IMR-90 (cell line): ENCODE data around the gene RNF213. TPM values are rescaled to one million over a fixed set of nuclear protein-coding genes. Genes with fewer than 3 reads are reported as not detected.

Experiments
- ATAC-seq: fragments of 200-7000 bp; cut with Tn5 transposase; 2 replicates; pipeline ENCODE4 v1.9.1; 2020; ENCODE audit warnings: low read depth, mild to moderate bottlenecking, moderate library complexity
- BruUV-seq: library from RNA; stranded (reverse); fragments of 400-500 nt; replicated peaks from 2 replicates; lab custom pipeline; 2021; lab: Mats Ljungman, UMichigan
- CTCF ChIA-PET: fragments of 300-600 bp; formaldehyde crosslinking; extraction: SDS; loops from one replicate; lab custom pipeline; 2021; ENCODE audit warnings: antibody characterized with exemption; lab: Yijun Ruan, JAX
- POLR2A ChIA-PET: fragments of 300-600 bp; sonication (Branson Sonifier 250); formaldehyde crosslinking; loops from one replicate; lab custom pipeline; 2022; ENCODE audit warnings: antibody characterized with exemption; ENCODE audit not compliant: unreplicated experiment; lab: Charles Lee
- DNase-seq: peaks from one replicate; pipeline ENCODE4 v3.0.0; 2013
- H2AFZ ChIP-seq: replicated peaks from 2 replicates; pipeline ENCODE3; 2013; ENCODE audit warnings: low read length, mild to moderate bottlenecking; ENCODE audit not compliant: poor library complexity
- H2AK5ac ChIP-seq: 2 replicates; pipeline ENCODE4 v1.6.1; 2013; ENCODE audit warnings: low read depth, low read length, inconsistent platforms
- H2AK9ac ChIP-seq: replicated peaks from 2 replicates; pipeline ENCODE3; 2013; ENCODE audit warnings: mild to moderate bottlenecking, low read depth, low read length, moderate library complexity; ENCODE audit not compliant: poor library complexity
- H2BK120ac ChIP-seq: 2 replicates; pipeline ENCODE4 v1.6.1; 2013; ENCODE audit warnings: low read depth, low read length, inconsistent platforms
- H2BK15ac ChIP-seq: 3 replicates; pipeline ENCODE4 v1.6.1; 2013; ENCODE audit warnings: low read depth, low read length, inconsistent platforms
- H2BK20ac ChIP-seq: 2 replicates; pipeline ENCODE4 v1.6.1; 2013; ENCODE audit warnings: low read depth, mild to moderate bottlenecking, inconsistent platforms, low read length, moderate library complexity
- H2BK5ac ChIP-seq: 2 replicates; pipeline ENCODE4 v1.6.1; 2013; ENCODE audit warnings: mild to moderate bottlenecking, low read depth, low read length, inconsistent platforms; ENCODE audit not compliant: poor library complexity, severe bottlenecking
- H3K14ac ChIP-seq: replicated peaks from 2 replicates; pipeline ENCODE4 v1.6.1; 2013; ENCODE audit warnings: low read depth, low read length, inconsistent platforms
- H3K18ac ChIP-seq: 2 replicates; pipeline ENCODE4 v1.6.1; 2013; ENCODE audit warnings: low read depth, low read length, control low read depth
- H3K23ac ChIP-seq: 2 replicates; pipeline ENCODE4 v1.6.1; 2013; ENCODE audit warnings: low read depth, low read length, inconsistent platforms
- H3K27ac ChIP-seq: 2 replicates; pipeline ENCODE4 v1.5.1; 2013; ENCODE audit warnings: mild to moderate bottlenecking, control low read depth, low read length; ENCODE audit not compliant: insufficient read depth
- H3K27me3 ChIP-seq: 2 replicates; pipeline ENCODE4 v1.6.1; 2013; ENCODE audit warnings: low read length; ENCODE audit not compliant: control insufficient read depth, insufficient read depth
- H3K36me3 ChIP-seq: 2 replicates; pipeline ENCODE4 v1.6.1; 2013; ENCODE audit warnings: low read length, mixed read lengths; ENCODE audit not compliant: control insufficient read depth, insufficient read depth
- H3K4ac ChIP-seq: 2 replicates; pipeline ENCODE4 v1.6.1; 2013; ENCODE audit warnings: low read depth, low read length, inconsistent platforms
- H3K4me1 ChIP-seq: 2 replicates; pipeline ENCODE4 v1.6.1; 2013; ENCODE audit warnings: low read length, mixed read lengths; ENCODE audit not compliant: control insufficient read depth, insufficient read depth
- H3K4me2 ChIP-seq: 2 replicates; pipeline ENCODE4 v1.6.1; 2013; ENCODE audit warnings: low read depth, mild to moderate bottlenecking, control low read depth, low read length, moderate library complexity
- H3K4me3 ChIP-seq: 2 replicates; pipeline ENCODE4 v1.5.1; 2013; ENCODE audit warnings: low read depth, mild to moderate bottlenecking, control low read depth, low read length, moderate library complexity; ENCODE audit not compliant: insufficient read depth
- H3K56ac ChIP-seq: 2 replicates; pipeline ENCODE4 v1.6.1; 2013; ENCODE audit warnings: low read length, inconsistent platforms; ENCODE audit not compliant: insufficient read depth; ENCODE audit errors: extremely low read depth
- H3K79me1 ChIP-seq, 2 experiments: 2 replicates each; pipeline ENCODE4 v1.6.1; 2013; ENCODE audit warnings: low read length in 2 of 2, inconsistent platforms in 1 of 2, low read depth in 1 of 2
- H3K9ac ChIP-seq: 2 replicates; pipeline ENCODE4 v1.6.1; 2013; ENCODE audit warnings: low read depth, low read length, control low read depth
- H3K9me1 ChIP-seq: 2 replicates; pipeline ENCODE4 v1.6.1; 2013; ENCODE audit warnings: low read length, inconsistent platforms; ENCODE audit not compliant: insufficient read depth
- H3K9me3 ChIP-seq: 2 replicates; pipeline ENCODE4 v1.6.1; 2013; ENCODE audit warnings: low read length; ENCODE audit not compliant: control insufficient read depth, insufficient read depth
- H4K20me1 ChIP-seq: 2 replicates; pipeline ENCODE4 v1.6.1; 2013; ENCODE audit warnings: low read length, inconsistent platforms; ENCODE audit not compliant: insufficient read depth
- H4K5ac ChIP-seq: 2 replicates; pipeline ENCODE4 v1.6.1; 2013; ENCODE audit warnings: mild to moderate bottlenecking, low read depth, low read length, control low read depth
- H4K8ac ChIP-seq, 2 experiments: 2 replicates each; pipeline ENCODE4 v1.6.1; 2013; ENCODE audit warnings: low read depth in 2 of 2, low read length in 2 of 2, control low read depth in 1 of 2, inconsistent platforms in 1 of 2
- H4K91ac ChIP-seq: 2 replicates; pipeline ENCODE4 v1.6.1; 2013; ENCODE audit warnings: low read depth, low read length, inconsistent platforms; ENCODE audit not compliant: insufficient read depth
- BHLHE40 ChIP-seq: fragments of 150-350 bp; IDR thresholded peaks from 2 replicates; pipeline ENCODE4 v1.6.1; 2016; ENCODE audit warnings: mild to moderate bottlenecking, low read depth, low read length
- CTCF ChIP-seq: conservative IDR thresholded peaks from 2 replicates; pipeline ENCODE4 v1.5.1; 2012; ENCODE audit warnings: mild to moderate bottlenecking, low read depth, low read length, improper control_type of control experiment
- POLR2A ChIP-seq: IDR thresholded peaks from 2 replicates; pipeline ENCODE4 v1.6.1; 2012; ENCODE audit warnings: mild to moderate bottlenecking, low read depth, low read length
- WGBS, 2 experiments: methylation state at CpG; one replicate each; pipeline versions ENCODE4 v1.1.5 to v1.1.7; 2013; ENCODE audit warnings: missing lambda C conversion rate in 2 of 2; ENCODE audit not compliant: insufficient read length in 1 of 2; ENCODE audit errors: extremely low coverage in 2 of 2; 5-methylcytosine and 5-hydroxymethylcytosine counted together
- dilution Hi-C: fragments of 300-500 bp; cut with HindIII; formaldehyde crosslinking; loops from one replicate; pipeline ENCODE4 v1.14.3; 2018; ENCODE audit warnings: low sequenced_read_pairs; ENCODE audit not compliant: unreplicated experiment
- in situ Hi-C: fragments of 300-500 bp; cut with MboI; formaldehyde crosslinking; loops from 3 replicates; pipeline ENCODE4 v1.14.3; 2019; ENCODE audit warnings: low sequenced_read_pairs, inconsistent platforms, mixed read lengths
- intact Hi-C: fragments of 100-400 bp; cut with micrococcal nuclease; formaldehyde crosslinking; loops from 2 replicates; pipeline ENCODE4 v1.10.0; 2022
- polyA plus RNA-seq, 3 experiments: library from polyadenylated mRNA; depleted of rRNA; stranded (reverse); fragments of >200 nt; gene quantifications; 2 replicates each; pipeline ENCODE4 v1.2.3, GENCODE V29; 2012; ENCODE audit warnings: low replicate concordance in 1 of 3
- total RNA-seq: library from RNA; depleted of rRNA; stranded (reverse); fragments of >200 nt; gene quantifications from 2 replicates; pipeline ENCODE4 v1.2.3, GENCODE V29; 2012

Gene RNF213
- total and polyA plus RNA-seq, 2 of the 4 experiments (the other 2 are of a cell fraction), result 23.4 to 36.0 TPM

- no peak overlapping the region for H2AK5ac ChIP-seq
- no peak overlapping the region for H3K23ac ChIP-seq
- 100% methylated on average over 1 of the region's 7 CpGs; no CpG with 5 or more reads in 1 of the 2 experiments for WGBS, 2 experiments
- in situ Hi-C loops (no loop called here), intact Hi-C loops (no loop called here), dilution Hi-C loops (no loop called here)
- no peak overlapping the region for H3K4me3 ChIP-seq
- H4K20me1 ChIP-seq, result no peaks in the 10 kb centered on the region; the same call in 1 of the 2 replicates
- no peak overlapping the region for H2BK20ac ChIP-seq
- BruUV-seq, result no TSS peak
- H4K5ac ChIP-seq, result no peak overlapping the region
- DNase-seq (no peak), ATAC-seq (no peak)
- H3K9me1 ChIP-seq, result no peaks in the 10 kb centered on the region
- H2AFZ ChIP-seq, result no peak overlapping the region
- no peak overlapping the region for H3K56ac ChIP-seq
- POLR2A ChIA-PET, result no interaction called here
- no peak overlapping the region for H2BK15ac ChIP-seq
- peaks cover 72% of the 10 kb centered on the region for H3K36me3 ChIP-seq
- no peak overlapping the region for H3K14ac ChIP-seq
- CTCF ChIA-PET, result no interaction called here
- H2BK120ac ChIP-seq, result no peak overlapping the region
- no peak overlapping the region for H3K4ac ChIP-seq
- no peak overlapping the region for H2BK5ac ChIP-seq
- no peak overlapping the region for H4K8ac ChIP-seq
- H3K79me1 ChIP-seq, result peaks cover 0 to 6% of the 10 kb centered on the region in 2 experiments; a peak in 2 of 4 replicates
- no peak overlapping the region for H3K9ac ChIP-seq
- H3K9me3 ChIP-seq, result no peaks in the 10 kb centered on the region
- H3K4me2 ChIP-seq, result no peak overlapping the region
- H2AK9ac ChIP-seq, result no peak overlapping the region
- H4K91ac ChIP-seq, result no peak overlapping the region
- TF ChIP-seq CTCF, result no peak
- TF ChIP-seq POLR2A, result no peak
- TF ChIP-seq BHLHE40, result no peak
- no peaks in the 10 kb centered on the region for H3K4me1 ChIP-seq
- no peak overlapping the region for H3K18ac ChIP-seq
- no peak overlapping the region for H3K27ac ChIP-seq
- H3K27me3 ChIP-seq, result no peaks in the 10 kb centered on the region
These were observed 126.4 kb downstream of the RNF213 start for GRCh38 chr17:80387071-80387470.
